CD4-positive, alpha-beta T cell treated with Interleukin-2 at 100 ng/mL for 4 hours (primary cell): ENCODE results near the gene SPON2.

Experiments used
- DNase-seq: peaks from one replicate; pipeline ENCODE4 v3.0.0-alpha.2; 2020; ENCODE audit warnings: low spot score

The SPON2 gene

GRCh38 chr4:1172228-1172851, at the start of gene SPON2:
Gene SPON2, minus strand, starts transcription at chr4:1172583.
- no peak for DNase-seq

- DNase-seq, result no peak
These were observed 48.9 kb upstream of the SPON2 start for GRCh38 chr4:1221155-1221870.

GRCh38 chr4:1220566-1220965, 48.2 kb upstream of the SPON2 start:
- no peak for DNase-seq

- DNase-seq, result no peak
These were observed 47.2 kb upstream of the SPON2 start for GRCh38 chr4:1219566-1219950.

- DNase-seq, result no peak
These were observed 46.5 kb upstream of the SPON2 start for GRCh38 chr4:1218634-1219565.

- no peak for DNase-seq
These were observed 45.0 kb upstream of the SPON2 start for GRCh38 chr4:1217366-1217765.

- DNase-seq, result peak; percentile 61
These were observed 44.5 kb upstream of the SPON2 start for GRCh38 chr4:1216869-1217294.

GRCh38 chr4:1216076-1216614, 43.8 kb upstream of the SPON2 start:
- no peak for DNase-seq

GRCh38 chr4:1215141-1216075, 43.0 kb upstream of the SPON2 start:
- no peak for DNase-seq

GRCh38 chr4:1214101-1215095, 42.0 kb upstream of the SPON2 start:
- no peak for DNase-seq

GRCh38 chr4:1213336-1213995, 41.1 kb upstream of the SPON2 start:
- no peak for DNase-seq

GRCh38 chr4:1212546-1213335, 40.4 kb upstream of the SPON2 start:
- no peak for DNase-seq

- no peak for DNase-seq
These were observed 39.6 kb upstream of the SPON2 start for GRCh38 chr4:1211891-1212545.

- DNase-seq, result no peak
These were observed 39.0 kb upstream of the SPON2 start for GRCh38 chr4:1211371-1211770.

- no peak for DNase-seq
These were observed 38.6 kb upstream of the SPON2 start for GRCh38 chr4:1210971-1211370.

- DNase-seq, result no peak
These were observed 38.0 kb upstream of the SPON2 start for GRCh38 chr4:1210241-1210841.

GRCh38 chr4:1209821-1210220, 37.4 kb upstream of the SPON2 start:
- no peak for DNase-seq
